Transverse colon (tissue), 4 donors: ENCODE results near the gene RNF144B.

Source experiments
- EP300 ChIP-seq: sonication (generic); formaldehyde crosslinking; IDR thresholded peaks from one replicate; pipeline ENCODE4 v1.6.1; 2017; ENCODE audit warnings: antibody characterized with exemption, low read depth
- POLR2A ChIP-seq: fragments of 450-650 bp; IDR thresholded peaks from one replicate; pipeline ENCODE4 v1.6.1; 2016; ENCODE audit warnings: antibody characterized with exemption, mild to moderate bottlenecking, moderate library complexity
- POLR2AphosphoS5 ChIP-seq, 3 donors: sonication (generic); formaldehyde crosslinking; IDR thresholded peaks; one replicate each; pipeline ENCODE4 v1.6.1; 2016; ENCODE audit warnings: antibody characterized with exemption in 3 of 3
- TF ChIP-seq, protein P1 (sequence below), 5 experiments: fragments of 200-600 bp in 3 of 5; fragments of 450-650 bp in 2 of 5; sonication (generic) in 3 of 5; IDR thresholded peaks; 1 replicate in 2 of 5; 2 replicates in 3 of 5; pipeline ENCODE4 v1.5.1; 2016 to 2017; ENCODE audit warnings: antibody characterized with exemption in 5 of 5, inconsistent platforms in 3 of 5, mild to moderate bottlenecking in 2 of 5, moderate library complexity in 1 of 5

DNA sequence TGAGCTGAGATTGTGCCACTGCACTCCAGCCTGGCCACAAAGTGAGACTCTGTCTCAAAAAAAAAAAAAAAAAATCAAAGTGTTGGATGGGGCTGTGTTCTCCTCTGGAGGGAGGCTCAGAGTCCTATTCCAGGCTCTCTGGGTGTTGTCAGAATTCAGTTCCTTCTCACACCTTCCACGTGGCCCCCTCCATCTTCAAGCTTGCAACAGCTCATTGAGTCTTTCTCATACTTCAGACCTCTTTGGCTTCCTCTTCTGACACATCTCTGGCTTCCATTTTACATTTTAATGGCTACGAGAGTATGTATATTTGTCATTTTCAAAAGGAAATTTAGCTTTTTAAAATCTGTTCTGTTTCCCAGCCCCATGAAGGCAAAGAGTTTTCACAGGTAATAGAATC lies 85.8 kb downstream of the RNF144B start:
- TF ChIP-seq, protein P1, sequence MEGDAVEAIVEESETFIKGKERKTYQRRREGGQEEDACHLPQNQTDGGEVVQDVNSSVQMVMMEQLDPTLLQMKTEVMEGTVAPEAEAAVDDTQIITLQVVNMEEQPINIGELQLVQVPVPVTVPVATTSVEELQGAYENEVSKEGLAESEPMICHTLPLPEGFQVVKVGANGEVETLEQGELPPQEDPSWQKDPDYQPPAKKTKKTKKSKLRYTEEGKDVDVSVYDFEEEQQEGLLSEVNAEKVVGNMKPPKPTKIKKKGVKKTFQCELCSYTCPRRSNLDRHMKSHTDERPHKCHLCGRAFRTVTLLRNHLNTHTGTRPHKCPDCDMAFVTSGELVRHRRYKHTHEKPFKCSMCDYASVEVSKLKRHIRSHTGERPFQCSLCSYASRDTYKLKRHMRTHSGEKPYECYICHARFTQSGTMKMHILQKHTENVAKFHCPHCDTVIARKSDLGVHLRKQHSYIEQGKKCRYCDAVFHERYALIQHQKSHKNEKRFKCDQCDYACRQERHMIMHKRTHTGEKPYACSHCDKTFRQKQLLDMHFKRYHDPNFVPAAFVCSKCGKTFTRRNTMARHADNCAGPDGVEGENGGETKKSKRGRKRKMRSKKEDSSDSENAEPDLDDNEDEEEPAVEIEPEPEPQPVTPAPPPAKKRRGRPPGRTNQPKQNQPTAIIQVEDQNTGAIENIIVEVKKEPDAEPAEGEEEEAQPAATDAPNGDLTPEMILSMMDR (IDR thresholded peaks at IDR 0.05): no peak
- TF ChIP-seq EP300 (no peak), POLR2AphosphoS5 (IDR thresholded peaks at IDR 0.05) (no peak), POLR2A (no peak)
